Measurements from ENCODE around the gene ZFX.

Gene ZFX

GRCh38 chrX:24242649-24243175 lies 93.2 kb downstream of the ZFX start:
- DNase-seq: no peak

GRCh38 chrX:24243188-24243587 lies 93.7 kb downstream of the ZFX start:
- DNase-seq: no peak

GRCh38 chrX:24243692-24244091 lies 94.2 kb downstream of the ZFX start:
- no peak for DNase-seq

- no peak for DNase-seq
Measured at GRCh38 chrX:24245202-24245601, 95.7 kb downstream of the ZFX start.

DNA sequence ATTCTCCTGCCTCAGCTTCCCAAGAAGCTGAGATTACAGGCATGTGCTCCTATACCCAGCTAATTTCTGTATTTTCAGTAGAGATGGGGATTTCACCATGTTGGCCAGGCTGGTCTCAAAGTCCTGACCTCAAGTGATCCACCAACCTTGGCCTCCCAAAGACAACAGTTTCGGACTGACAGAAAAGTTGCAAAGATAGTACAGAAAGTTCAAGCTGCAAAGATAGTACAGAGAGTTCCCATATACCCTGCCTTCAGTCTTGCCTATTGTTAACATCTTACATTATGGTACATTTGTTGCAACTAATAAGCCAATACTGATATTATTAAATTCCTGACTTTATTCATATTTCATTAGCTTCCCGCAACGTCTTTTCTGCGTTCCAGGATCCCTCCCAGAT lies 98.5 kb downstream of the ZFX start:
- no peak for DNase-seq

GRCh38 chrX:24253030-24253429 lies 103.5 kb downstream of the ZFX start:
- DNase-seq: no peak

DNA sequence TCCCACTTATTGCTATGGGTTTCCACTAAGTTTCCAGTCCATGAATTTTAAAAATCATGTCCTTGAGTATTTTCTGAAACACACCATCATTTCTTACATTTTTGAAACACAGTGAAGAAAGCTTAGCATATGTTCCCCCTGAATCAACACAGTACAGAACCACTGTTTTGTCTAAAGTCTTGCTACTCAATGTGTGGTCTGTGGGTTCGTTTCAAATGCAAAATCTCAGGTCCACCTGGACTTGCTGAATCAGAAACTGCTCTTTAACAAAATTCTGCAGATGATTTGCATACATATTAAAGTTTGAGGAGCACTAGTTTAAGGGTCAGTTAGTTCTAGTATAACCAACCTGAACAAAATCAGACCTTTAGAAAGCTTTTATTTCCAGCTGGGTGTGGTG lies 103.9 kb downstream of the ZFX start:
- DNase-seq: no peak

- no peak for DNase-seq
Measured at GRCh38 chrX:24257011-24257410, 107.5 kb downstream of the ZFX start.

DNA sequence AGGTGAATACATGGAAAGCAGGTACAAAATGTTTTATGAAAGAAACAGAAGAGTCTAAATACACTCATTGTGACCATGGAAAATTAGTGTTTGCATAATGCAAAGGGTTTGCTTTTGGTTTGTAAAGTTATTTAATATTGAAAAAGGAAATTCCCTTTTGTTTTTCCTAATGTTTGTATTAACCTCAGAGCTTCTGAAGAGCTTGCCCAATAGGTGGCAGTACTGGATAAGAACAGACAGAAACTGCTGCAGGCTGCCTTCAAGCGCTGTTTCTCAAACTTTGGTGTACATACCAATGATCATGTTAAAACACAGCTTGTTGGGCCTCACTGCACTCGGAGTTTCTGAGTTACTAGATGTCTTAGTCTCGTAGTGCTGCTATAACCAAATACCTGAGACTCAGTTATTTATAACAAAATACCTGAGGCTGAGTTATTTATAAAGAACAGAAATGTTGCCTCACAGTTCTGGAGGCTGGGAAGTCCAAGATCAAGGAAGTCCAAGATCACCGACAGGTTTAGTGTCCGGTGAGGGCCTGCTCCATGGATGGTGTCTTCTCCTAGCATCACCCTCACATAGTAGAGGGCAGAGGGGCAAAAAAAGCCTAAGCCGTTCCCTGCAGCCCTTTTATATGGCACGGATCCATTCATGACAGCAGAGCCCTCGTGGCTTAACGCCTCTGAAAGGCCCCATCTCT lies 110.2 kb downstream of the ZFX start:
- no peak for DNase-seq

GRCh38 chrX:24260842-24261550 lies 111.5 kb downstream of the ZFX start:
- no peak for DNase-seq

GRCh38 chrX:24262309-24262708 lies 112.8 kb downstream of the ZFX start:
- no peak for DNase-seq

GRCh38 chrX:24264383-24264782 lies 114.9 kb downstream of the ZFX start:
- DNase-seq: no peak
